OCI-LY3 (cell line): ENCODE measurements around the gene EFCAB6.

Source experiments
- H2AFZ ChIP-seq: fragments of 200-600, 300-600 bp; shearing (Covaris generic); 2 replicates; pipeline ENCODE4 v1.6.0; 2014; ENCODE audit warnings: antibody characterized with exemption, low read depth, low read length
- H3K27ac ChIP-seq: fragments of 200-600, 300-600 bp; sonication (generic); 2 replicates; pipeline ENCODE4 v1.5.1; 2014; ENCODE audit warnings: mild to moderate bottlenecking, low read length, moderate library complexity, mixed read lengths
- H3K27me3 ChIP-seq: fragments of 200-600, 300-600 bp; sonication (generic); 2 replicates; pipeline ENCODE4 v1.6.1; 2014; ENCODE audit warnings: low read depth, low read length, mixed read lengths
- H3K36me3 ChIP-seq: fragments of 200-600, 300-600 bp; sonication (generic); replicated peaks from 2 replicates; pipeline ENCODE3; 2014; ENCODE audit warnings: low read depth, low read length, mixed read lengths
- H3K4me1 ChIP-seq: fragments of 300-600, 200-600 bp; sonication (generic); 2 replicates; pipeline ENCODE4 v1.6.1; 2014; ENCODE audit warnings: low read length, mixed read lengths
- H3K4me2 ChIP-seq: fragments of 200-600, 300-600 bp; sonication (generic); 2 replicates; pipeline ENCODE4 v1.6.1; 2014; ENCODE audit warnings: low read length, mixed read lengths
- H3K4me3 ChIP-seq: fragments of 300-600, 200-600 bp; sonication (generic); 2 replicates; pipeline ENCODE4 v1.5.1; 2014; ENCODE audit warnings: antibody characterized with exemption, mild to moderate bottlenecking, low read length, moderate library complexity
- H3K79me2 ChIP-seq: fragments of 300-600, 200-600 bp; shearing (Covaris generic); 2 replicates; pipeline ENCODE4 v1.6.1; 2014; ENCODE audit warnings: mild to moderate bottlenecking, low read length, mixed read lengths
- H3K9ac ChIP-seq: fragments of 300-600, 200-600 bp; shearing (Covaris generic); 2 replicates; pipeline ENCODE4 v1.6.0; 2014; ENCODE audit warnings: mild to moderate bottlenecking, low read length, moderate library complexity
- H3K9me3 ChIP-seq: fragments of 200-600, 300-600 bp; shearing (Covaris generic); 2 replicates; pipeline ENCODE4 v1.6.1; 2014; ENCODE audit warnings: low read length, mixed read lengths; ENCODE audit not compliant: insufficient read depth
- H4K20me1 ChIP-seq: fragments of 200-600, 300-600 bp; sonication (generic); 2 replicates; pipeline ENCODE4 v1.6.1; 2016; ENCODE audit warnings: low read length, mixed read lengths; ENCODE audit not compliant: insufficient read depth
- EZH2phosphoT487 ChIP-seq: fragments of 200-600 bp; shearing (Covaris generic); IDR thresholded peaks from 2 replicates; pipeline ENCODE4 v1.6.1; 2018; ENCODE audit warnings: antibody characterized with exemption, mixed run types, low read depth
- TF ChIP-seq, protein P1 (sequence below): fragments of 200-600, 300-600 bp; sonication (generic); IDR thresholded peaks from 2 replicates; pipeline ENCODE4 v1.5.1; 2014; ENCODE audit warnings: antibody characterized with exemption, low read length, low read depth

Gene EFCAB6

DNA sequence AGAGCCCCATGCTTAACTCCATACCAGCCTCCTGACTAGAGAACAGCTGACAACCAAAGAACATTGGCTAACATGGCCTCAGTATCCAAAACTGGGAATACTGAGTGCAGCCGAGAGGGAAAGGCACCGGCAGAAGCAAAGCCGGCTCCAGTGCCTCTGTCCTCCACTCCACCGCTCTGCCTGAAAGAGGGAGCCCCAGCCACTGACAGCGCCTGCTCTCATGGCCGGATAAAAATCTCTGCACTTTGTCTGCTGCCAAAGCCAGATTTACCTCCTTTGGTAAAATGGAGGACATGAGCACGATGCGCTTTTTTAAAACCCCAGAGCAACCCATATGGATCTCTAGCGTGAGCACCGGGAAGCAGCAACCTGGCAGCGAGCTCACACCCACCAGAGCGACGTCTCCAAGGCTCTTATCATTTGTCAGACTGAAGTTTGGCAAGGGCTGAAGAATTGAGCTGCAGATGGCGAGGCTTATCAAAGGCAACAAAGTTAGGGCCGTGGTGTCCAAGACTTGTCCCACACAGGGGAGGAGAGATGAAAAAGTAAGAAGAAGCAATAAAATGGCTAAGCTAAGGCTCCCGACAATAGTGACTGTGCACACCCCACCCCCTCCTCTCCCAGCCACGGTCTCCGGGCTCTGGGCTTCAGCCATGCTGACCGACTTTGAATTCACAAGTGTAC lies 71.4 kb downstream of the EFCAB6 start:
- TF ChIP-seq, protein P1, sequence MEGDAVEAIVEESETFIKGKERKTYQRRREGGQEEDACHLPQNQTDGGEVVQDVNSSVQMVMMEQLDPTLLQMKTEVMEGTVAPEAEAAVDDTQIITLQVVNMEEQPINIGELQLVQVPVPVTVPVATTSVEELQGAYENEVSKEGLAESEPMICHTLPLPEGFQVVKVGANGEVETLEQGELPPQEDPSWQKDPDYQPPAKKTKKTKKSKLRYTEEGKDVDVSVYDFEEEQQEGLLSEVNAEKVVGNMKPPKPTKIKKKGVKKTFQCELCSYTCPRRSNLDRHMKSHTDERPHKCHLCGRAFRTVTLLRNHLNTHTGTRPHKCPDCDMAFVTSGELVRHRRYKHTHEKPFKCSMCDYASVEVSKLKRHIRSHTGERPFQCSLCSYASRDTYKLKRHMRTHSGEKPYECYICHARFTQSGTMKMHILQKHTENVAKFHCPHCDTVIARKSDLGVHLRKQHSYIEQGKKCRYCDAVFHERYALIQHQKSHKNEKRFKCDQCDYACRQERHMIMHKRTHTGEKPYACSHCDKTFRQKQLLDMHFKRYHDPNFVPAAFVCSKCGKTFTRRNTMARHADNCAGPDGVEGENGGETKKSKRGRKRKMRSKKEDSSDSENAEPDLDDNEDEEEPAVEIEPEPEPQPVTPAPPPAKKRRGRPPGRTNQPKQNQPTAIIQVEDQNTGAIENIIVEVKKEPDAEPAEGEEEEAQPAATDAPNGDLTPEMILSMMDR = no peak
- no peak for TF ChIP-seq EZH2phosphoT487
- Histone ChIP-seq H2AFZ (no peak overlapping the region), H3K4me3 (no peak overlapping the region), H3K27ac (no peak overlapping the region), H3K9ac (no peak overlapping the region), H3K4me1 (peaks cover 7% of the 10 kb centered on the region), H3K79me2 (no peaks in the 10 kb centered on the region), H3K27me3 (peaks cover 25% of the 10 kb centered on the region), H3K9me3 (no peaks in the 10 kb centered on the region), H3K4me2 (no peak overlapping the region), H4K20me1 (no peaks in the 10 kb centered on the region), H3K36me3 (no peaks in the 10 kb centered on the region)

DNA sequence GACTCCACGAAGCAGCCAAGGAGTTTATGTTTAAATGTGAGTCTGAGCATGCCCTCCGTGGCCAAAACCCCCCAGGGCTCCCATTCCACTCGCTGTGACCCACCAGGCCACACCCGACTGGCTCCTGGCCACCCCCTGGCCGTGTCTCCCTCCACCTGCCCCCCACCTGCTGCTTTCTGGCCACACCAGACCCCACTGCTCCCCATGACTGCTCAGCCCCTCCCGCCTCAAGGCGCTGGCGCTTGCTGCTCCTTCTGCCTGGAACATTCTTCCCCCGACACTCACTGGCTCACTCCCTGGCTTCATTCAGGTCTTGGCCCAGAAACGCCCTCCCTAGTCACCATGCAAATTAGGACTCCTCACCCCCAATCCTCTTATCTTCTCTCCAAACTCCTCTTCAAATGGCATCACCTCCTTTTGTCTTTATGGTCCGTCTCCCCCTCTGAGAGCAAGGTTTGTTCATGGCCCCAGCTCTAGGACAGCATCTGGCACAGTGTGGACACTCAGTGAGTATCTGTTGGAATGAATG lies 72.2 kb downstream of the EFCAB6 start:
- TF ChIP-seq, protein P1 = no peak
- no peak for TF ChIP-seq EZH2phosphoT487
- Histone ChIP-seq H4K20me1 (no peaks in the 10 kb centered on the region), H3K9me3 (no peaks in the 10 kb centered on the region), H3K4me3 (no peak overlapping the region), H3K4me1 (peaks cover 7% of the 10 kb centered on the region), H3K9ac (no peak overlapping the region), H3K27ac (no peak overlapping the region), H3K4me2 (no peak overlapping the region), H3K79me2 (no peaks in the 10 kb centered on the region), H2AFZ (no peak overlapping the region), H3K36me3 (no peaks in the 10 kb centered on the region), H3K27me3 (peaks cover 24% of the 10 kb centered on the region; the same call in 1 of the 2 replicates)

DNA sequence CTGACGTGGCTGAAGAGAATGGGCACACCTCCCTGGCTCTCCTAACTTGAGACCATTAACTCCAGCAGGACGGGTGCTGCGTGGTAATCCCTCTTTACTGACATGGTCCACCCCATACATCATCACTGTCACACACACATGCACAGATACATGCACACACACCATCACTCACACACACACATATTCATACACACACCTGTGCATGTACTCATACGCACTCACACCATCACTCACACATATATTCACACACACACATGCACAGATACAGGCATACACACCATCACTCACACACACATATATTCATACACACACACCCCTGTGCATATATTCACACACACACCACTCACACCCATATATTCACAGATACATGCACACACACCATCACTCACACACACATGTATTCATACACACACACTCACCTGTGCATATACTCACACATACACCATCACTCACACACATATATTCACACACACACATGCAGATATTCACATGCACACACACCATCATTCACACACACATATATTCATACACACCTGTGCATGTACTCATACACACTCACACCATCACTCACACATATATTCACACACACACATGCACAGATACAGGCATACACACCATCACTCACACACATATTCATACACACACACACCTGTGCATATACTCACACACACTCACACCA lies 74.8 kb downstream of the EFCAB6 start:
- no peaks in the 10 kb centered on the region for H4K20me1 ChIP-seq
- no peaks in the 10 kb centered on the region for H3K9me3 ChIP-seq
- H3K4me2 ChIP-seq = no peak overlapping the region
- TF ChIP-seq, protein P1 = no peak
- no peak for TF ChIP-seq EZH2phosphoT487
- no peak overlapping the region for H2AFZ ChIP-seq
- H3K4me3 ChIP-seq = no peak overlapping the region
- H3K9ac ChIP-seq = no peak overlapping the region
- H3K79me2 ChIP-seq = no peaks in the 10 kb centered on the region
- peaks cover 32% of the 10 kb centered on the region for H3K27me3 ChIP-seq
- H3K36me3 ChIP-seq = no peaks in the 10 kb centered on the region
- no peaks in the 10 kb centered on the region for H3K4me1 ChIP-seq
- H3K27ac ChIP-seq = no peak overlapping the region

DNA sequence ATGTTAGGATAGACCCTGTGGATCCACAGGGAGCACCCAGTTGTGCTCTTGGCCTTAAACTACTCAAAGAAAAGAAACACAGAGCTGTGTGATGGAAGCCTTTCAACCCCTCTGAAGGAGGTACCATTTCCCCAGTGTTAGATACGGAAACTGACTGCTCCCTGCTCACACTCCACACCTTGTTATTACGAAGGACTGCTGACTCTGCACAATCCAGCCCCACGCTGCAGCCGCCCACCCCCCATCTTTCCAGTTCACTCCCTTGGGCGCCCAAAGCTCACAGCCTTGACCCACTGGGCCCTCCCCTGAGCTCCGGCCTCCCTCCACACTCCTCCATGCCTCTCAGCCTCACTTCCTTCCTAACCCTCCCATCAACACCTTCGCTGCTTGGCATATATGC lies 75.5 kb downstream of the EFCAB6 start:
- Histone ChIP-seq H3K79me2 (no peaks in the 10 kb centered on the region), H3K4me3 (no peak overlapping the region), H4K20me1 (no peaks in the 10 kb centered on the region), H3K4me1 (no peaks in the 10 kb centered on the region), H3K27ac (no peak overlapping the region), H3K27me3 (peaks cover 38% of the 10 kb centered on the region), H3K36me3 (no peaks in the 10 kb centered on the region), H3K9ac (no peak overlapping the region), H3K4me2 (no peak overlapping the region), H2AFZ (no peak overlapping the region), H3K9me3 (no peaks in the 10 kb centered on the region)
- no peak for TF ChIP-seq EZH2phosphoT487
- TF ChIP-seq, protein P1 = no peak
